AG04450 (cell line): Measurements from ENCODE around the gene MYLIP. TPM values are rescaled to one million over a fixed set of nuclear protein-coding genes. Genes with fewer than 3 reads are reported as not detected.
A peak's percentile ranks its signal among the peaks of the same experiment; 100 is the strongest.

Source experiments
- CTCF ChIA-PET: fragments of 300-600, 350-600 bp; formaldehyde crosslinking; extraction: SDS; loops from one replicate; lab custom pipeline; 2022; ENCODE audit warnings: antibody characterized with exemption, inconsistent platforms; lab: Charles Lee
- POLR2A ChIA-PET: fragments of 350-600 bp; formaldehyde crosslinking; extraction: SDS; loops from one replicate; lab custom pipeline; 2021; ENCODE audit warnings: antibody characterized with exemption, inconsistent platforms; lab: Yijun Ruan, JAX
- DNase-seq: peaks from one replicate; pipeline ENCODE4 v3.0.0-alpha.2; 2011; ENCODE audit warnings: low read depth, low spot score
- H3K27ac ChIP-seq: one replicate; pipeline ENCODE4 v1.5.1; 2012; ENCODE audit warnings: low read depth, low read length, control low read depth
- H3K27me3 ChIP-seq: one replicate; pipeline ENCODE4 v1.6.0; 2012; ENCODE audit warnings: low read length; ENCODE audit not compliant: control insufficient read depth, insufficient read depth
- H3K4me3 ChIP-seq: 2 replicates; pipeline ENCODE4 v1.5.1; 2011; ENCODE audit warnings: mild to moderate bottlenecking, low read depth, low read length, control low read depth
- H3K9me3 ChIP-seq: 2 replicates; pipeline ENCODE4 v1.5.1; 2012; ENCODE audit warnings: low read length; ENCODE audit not compliant: control insufficient read depth, insufficient read depth
- polyA plus RNA-seq: library from polyadenylated mRNA; depleted of rRNA; stranded (reverse); fragments of >200 nt; gene quantifications from 2 replicates; pipeline ENCODE4 v1.2.3, GENCODE V29; 2011
- TF ChIP-seq, protein P1 (sequence below): IDR thresholded peaks from 2 replicates; pipeline ENCODE4 v1.5.1; 2011; ENCODE audit warnings: low read depth, low read length, control low read depth, inconsistent platforms

MYLIP gene
- polyA plus RNA-seq, 1 experiment, result 4.8 TPM

DNA sequence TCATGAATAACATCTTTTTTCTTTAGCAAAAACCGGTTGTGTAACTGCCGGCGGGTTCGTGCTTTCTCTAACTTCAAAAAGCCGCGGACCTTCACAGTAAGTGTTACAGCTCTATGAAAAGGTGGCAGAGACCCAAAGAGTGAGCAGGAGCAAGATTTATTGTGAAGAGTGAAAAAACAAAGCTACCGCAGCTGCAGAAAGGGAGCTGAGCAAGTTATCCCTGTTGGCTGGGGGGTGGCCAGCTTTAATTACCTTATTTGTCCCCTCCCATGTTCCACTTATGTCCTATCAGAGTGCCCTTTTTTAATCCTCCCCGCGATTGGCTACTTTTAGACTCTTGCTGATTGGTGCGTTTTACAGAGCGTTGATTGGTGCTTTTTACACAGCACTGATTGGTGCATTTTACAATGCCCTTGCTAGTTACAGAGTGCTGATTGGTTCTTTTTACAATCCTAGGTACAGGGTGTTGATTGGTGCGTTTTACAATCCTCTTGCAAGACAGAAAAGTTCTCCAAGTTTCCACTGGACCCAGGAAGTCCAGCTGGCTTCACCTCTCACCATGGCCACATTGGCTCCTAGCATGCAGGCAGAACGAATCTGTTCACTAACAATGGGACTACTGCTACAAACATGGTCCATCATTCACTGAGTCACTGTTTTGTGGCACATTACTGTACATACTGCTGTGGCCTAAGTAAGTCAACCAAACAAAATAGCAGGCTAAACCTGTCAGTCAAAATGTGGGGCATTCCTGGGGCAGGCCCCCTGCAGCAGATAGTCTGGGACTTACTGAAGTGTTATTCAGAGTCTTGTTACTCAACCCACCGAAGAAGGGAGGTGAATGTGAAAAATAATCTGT lies 52.8 kb downstream of the MYLIP start:
- Histone ChIP-seq H3K9me3 (peaks cover 5% of the 10 kb centered on the region; the same call in 1 of the 2 replicates), H3K27ac (no peak overlapping the region), H3K27me3 (peaks cover 8% of the 10 kb centered on the region), H3K4me3 (no peak overlapping the region)
- CTCF ChIA-PET, result interaction anchor here (0.7 to 3.2 kb wide), 21 partner anchors 11 to 513 kb away, joined by 3 to 92 read pairs (median 7); no protein-coding TSS in a partner anchor
- DNase-seq, result no peak
- TF ChIP-seq, protein P1, sequence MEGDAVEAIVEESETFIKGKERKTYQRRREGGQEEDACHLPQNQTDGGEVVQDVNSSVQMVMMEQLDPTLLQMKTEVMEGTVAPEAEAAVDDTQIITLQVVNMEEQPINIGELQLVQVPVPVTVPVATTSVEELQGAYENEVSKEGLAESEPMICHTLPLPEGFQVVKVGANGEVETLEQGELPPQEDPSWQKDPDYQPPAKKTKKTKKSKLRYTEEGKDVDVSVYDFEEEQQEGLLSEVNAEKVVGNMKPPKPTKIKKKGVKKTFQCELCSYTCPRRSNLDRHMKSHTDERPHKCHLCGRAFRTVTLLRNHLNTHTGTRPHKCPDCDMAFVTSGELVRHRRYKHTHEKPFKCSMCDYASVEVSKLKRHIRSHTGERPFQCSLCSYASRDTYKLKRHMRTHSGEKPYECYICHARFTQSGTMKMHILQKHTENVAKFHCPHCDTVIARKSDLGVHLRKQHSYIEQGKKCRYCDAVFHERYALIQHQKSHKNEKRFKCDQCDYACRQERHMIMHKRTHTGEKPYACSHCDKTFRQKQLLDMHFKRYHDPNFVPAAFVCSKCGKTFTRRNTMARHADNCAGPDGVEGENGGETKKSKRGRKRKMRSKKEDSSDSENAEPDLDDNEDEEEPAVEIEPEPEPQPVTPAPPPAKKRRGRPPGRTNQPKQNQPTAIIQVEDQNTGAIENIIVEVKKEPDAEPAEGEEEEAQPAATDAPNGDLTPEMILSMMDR, result no peak
- POLR2A ChIA-PET, result no interaction called here

DNA sequence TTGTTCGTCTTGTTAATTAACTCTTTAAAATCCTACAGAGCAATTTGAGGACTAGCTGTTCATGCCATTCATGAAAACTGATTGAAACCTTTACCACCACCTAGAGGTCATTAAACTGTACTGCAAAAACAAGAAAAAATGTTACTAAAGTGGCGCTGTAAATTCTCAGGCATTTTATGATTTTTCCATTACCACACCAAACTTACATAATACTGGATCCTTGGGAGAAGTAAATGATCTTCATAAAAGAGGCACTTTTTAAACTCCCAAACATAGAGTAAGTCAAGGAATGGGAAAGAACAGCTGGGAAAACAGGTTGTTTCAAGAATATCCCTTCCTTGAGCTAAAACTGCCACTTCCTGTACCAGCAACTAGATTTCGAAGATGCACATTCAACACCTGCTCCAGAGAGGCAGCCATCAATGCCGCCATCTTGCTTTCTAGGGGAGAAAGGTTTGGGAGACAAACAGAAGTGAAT lies 54.3 kb downstream of the MYLIP start:
- peak; percentile 10 for DNase-seq
- CTCF ChIA-PET, result interaction anchor here (0.7 to 3.2 kb wide), 45 partner anchors 9 to 515 kb away, joined by 3 to 92 read pairs (median 4); no protein-coding TSS in a partner anchor
- POLR2A ChIA-PET, result no interaction called here
- Histone ChIP-seq H3K4me3 (no peak overlapping the region), H3K27me3 (peaks cover 11% of the 10 kb centered on the region), H3K27ac (no peak overlapping the region), H3K9me3 (peaks cover 5% of the 10 kb centered on the region; the same call in 1 of the 2 replicates)
- TF ChIP-seq, protein P1, result peak; percentile 70

DNA sequence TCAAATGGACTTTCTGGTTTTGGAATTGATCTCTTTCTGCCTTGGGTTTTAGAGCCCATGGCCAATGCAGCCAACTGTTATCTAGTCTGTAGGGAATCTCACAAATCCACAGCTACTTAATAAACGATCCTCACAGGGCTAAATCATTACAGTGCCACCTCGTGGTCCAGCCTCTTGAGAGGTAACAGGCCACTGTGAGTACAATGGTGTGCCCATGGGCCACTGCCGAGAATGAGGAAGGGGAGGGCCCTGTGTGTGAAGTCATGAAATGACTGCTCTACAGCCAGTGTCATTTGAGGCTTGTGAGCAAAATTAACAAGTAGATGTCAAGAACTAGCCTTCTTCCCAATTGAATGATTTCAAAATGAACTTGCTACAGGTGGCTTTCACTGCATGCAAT lies 55.2 kb downstream of the MYLIP start:
- TF ChIP-seq, protein P1, result 0 out of 2 replicates have a peak, but pooled peaks have one; percentile 12
- Histone ChIP-seq H3K4me3 (no peak overlapping the region), H3K27me3 (peaks cover 10% of the 10 kb centered on the region), H3K27ac (no peak overlapping the region), H3K9me3 (peaks cover 5% of the 10 kb centered on the region; the same call in 1 of the 2 replicates)
- POLR2A ChIA-PET, result interaction anchor here (0.6 kb wide), 1 partner anchor 222 kb away, joined by 3 read pairs; no protein-coding TSS in a partner anchor
- CTCF ChIA-PET, result interaction anchor here (0.6 to 3.2 kb wide), 16 partner anchors 10 to 501 kb away, joined by 3 to 92 read pairs (median 6); no protein-coding TSS in a partner anchor
- no peak for DNase-seq

DNA sequence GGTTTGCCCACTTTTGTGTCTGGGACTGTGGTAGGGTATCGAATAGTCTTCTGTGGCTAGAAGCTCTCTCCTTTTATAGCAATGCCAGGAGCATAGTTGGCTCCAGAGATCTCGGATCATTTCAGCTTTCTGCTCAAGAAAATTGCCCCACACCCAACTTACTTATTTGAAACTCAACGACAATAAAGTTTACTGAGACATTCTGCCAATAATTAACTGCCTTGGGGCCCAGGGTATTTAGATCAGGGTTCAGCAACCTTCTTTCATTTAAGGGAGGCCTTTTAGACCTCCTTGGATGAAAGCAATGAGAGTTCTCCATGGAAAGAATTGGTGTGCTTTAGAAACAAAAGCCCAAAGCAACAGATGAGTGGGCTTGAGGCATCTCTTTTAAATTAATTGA lies 55.7 kb downstream of the MYLIP start:
- TF ChIP-seq, protein P1, result no peak
- peaks cover 13% of the 10 kb centered on the region for H3K27me3 ChIP-seq
- no peak overlapping the region for H3K4me3 ChIP-seq
- H3K9me3 ChIP-seq, result peaks cover 5% of the 10 kb centered on the region; the same call in 1 of the 2 replicates
- DNase-seq, result no peak
- no peak overlapping the region for H3K27ac ChIP-seq
- ChIA-PET CTCF (interaction anchor here (0.6 to 3.2 kb wide), 9 partner anchors 10 to 502 kb away, joined by 3 to 92 read pairs (median 11); no protein-coding TSS in a partner anchor), POLR2A (interaction anchor here (0.6 kb wide), 1 partner anchor 222 kb away, joined by 3 read pairs; no protein-coding TSS in a partner anchor)
